IgD-negative memory B cell (primary cell): Measurements from ENCODE around the gene PAK2. TPM values are rescaled to one million over a fixed set of nuclear protein-coding genes. Genes with fewer than 3 reads are reported as not detected.
A peak's percentile ranks its signal among the peaks of the same experiment; 100 is the strongest.
"Not testable (repeated sequence)": the region's sequence is repeated elsewhere in the genome, so short reads cannot be mapped to it uniquely, and the experiment has no call there.

Source experiments
- H3K27ac Mint-ChIP-seq, 3 donors: one replicate each; pipeline ENCODE4 v1.8.0; 2020 to 2022; ENCODE audit warnings: mild to moderate bottlenecking in 3 of 3, mixed read lengths in 3 of 3, moderate library complexity in 1 of 3
- H3K27me3 Mint-ChIP-seq: one replicate; pipeline ENCODE4 v1.8.0; 2021; ENCODE audit warnings: mixed read lengths
- H3K36me3 Mint-ChIP-seq: one replicate; pipeline ENCODE4 v1.8.0; 2020; ENCODE audit warnings: mild to moderate bottlenecking, mixed read lengths
- H3K4me1 Mint-ChIP-seq, 3 donors: one replicate each; pipeline ENCODE4 v1.8.0; 2020 to 2022; ENCODE audit warnings: mixed read lengths in 3 of 3, mild to moderate bottlenecking in 1 of 3
- H3K4me3 Mint-ChIP-seq, 4 donors: one replicate each; pipeline ENCODE4 v1.8.0; 2020 to 2022; ENCODE audit warnings: mild to moderate bottlenecking in 4 of 4, mixed read lengths in 4 of 4, moderate library complexity in 3 of 4
- H3K9me3 Mint-ChIP-seq, 3 donors: one replicate each; pipeline ENCODE4 v1.8.0; 2020 to 2021; ENCODE audit warnings: mixed read lengths in 3 of 3, mild to moderate bottlenecking in 1 of 3
- polyA plus RNA-seq: library from polyadenylated mRNA; unstranded; fragments of 300-500 nt; fragmentation: Illumina TruSeq; gene quantifications from one replicate; pipeline ENCODE4 v1.2.3, GENCODE V29; 2021

The PAK2 gene
- polyA plus RNA-seq, 1 donor from 2014 or later = 35.0 TPM

- no peaks in the 10 kb centered on the region for H3K36me3 Mint-ChIP-seq
- no peak overlapping the region for H3K4me3 Mint-ChIP-seq
Observed at GRCh38 chr3:196837819-196838420, 98.3 kb downstream of the PAK2 start.

GRCh38 chr3:196839351-196839750, 99.7 kb downstream of the PAK2 start:
- not testable (repeated sequence) for H3K27me3 Mint-ChIP-seq, H3K9me3 Mint-ChIP-seq, H3K4me3 Mint-ChIP-seq, H3K36me3 Mint-ChIP-seq, H3K4me1 Mint-ChIP-seq, H3K27ac Mint-ChIP-seq

More at GRCh38 chr3:196837819-196838420, 98.3 kb downstream of the PAK2 start:
- Mint-ChIP-seq H3K27me3 (no peaks in the 10 kb centered on the region), H3K4me1 (no peaks in the 10 kb centered on the region), H3K9me3 (no peaks in the 10 kb centered on the region), H3K27ac (no peak overlapping the region)

- Mint-ChIP-seq H3K9me3 (no peaks in the 10 kb centered on the region), H3K27ac (no peak overlapping the region), H3K36me3 (no peaks in the 10 kb centered on the region), H3K4me1 (no peaks in the 10 kb centered on the region), H3K27me3 (no peaks in the 10 kb centered on the region), H3K4me3 (no peak overlapping the region)
Observed at GRCh38 chr3:196842567-196843434, 103.1 kb downstream of the PAK2 start.

GRCh38 chr3:196843435-196844110, 103.9 kb downstream of the PAK2 start:
- Mint-ChIP-seq H3K4me3 (no peak overlapping the region), H3K4me1 (no peaks in the 10 kb centered on the region), H3K27me3 (no peaks in the 10 kb centered on the region), H3K9me3 (no peaks in the 10 kb centered on the region), H3K36me3 (no peaks in the 10 kb centered on the region), H3K27ac (no peak overlapping the region)

GRCh38 chr3:196844235-196845219, 104.9 kb downstream of the PAK2 start:
- H3K9me3 Mint-ChIP-seq, H3K27ac Mint-ChIP-seq, H3K4me1 Mint-ChIP-seq, H3K27me3 Mint-ChIP-seq, H3K36me3 Mint-ChIP-seq, H3K4me3 Mint-ChIP-seq: not testable (repeated sequence)

- H3K4me3 Mint-ChIP-seq, H3K4me1 Mint-ChIP-seq, H3K9me3 Mint-ChIP-seq, H3K36me3 Mint-ChIP-seq, H3K27me3 Mint-ChIP-seq, H3K27ac Mint-ChIP-seq: not testable (repeated sequence)
Observed at GRCh38 chr3:196848375-196848774, 108.7 kb downstream of the PAK2 start.

- Mint-ChIP-seq H3K4me3 (no peak overlapping the region), H3K4me1 (no peaks in the 10 kb centered on the region), H3K9me3 (no peaks in the 10 kb centered on the region), H3K36me3 (no peaks in the 10 kb centered on the region), H3K27ac (no peak overlapping the region), H3K27me3 (peaks cover 5% of the 10 kb centered on the region)
Observed at GRCh38 chr3:196849180-196849741, 109.6 kb downstream of the PAK2 start.

- H3K27ac Mint-ChIP-seq, H3K27me3 Mint-ChIP-seq, H3K36me3 Mint-ChIP-seq, H3K4me3 Mint-ChIP-seq, H3K9me3 Mint-ChIP-seq, H3K4me1 Mint-ChIP-seq: not testable (repeated sequence)
Observed at GRCh38 chr3:196863000-196863399, 123.3 kb downstream of the PAK2 start.

GRCh38 chr3:196867155-196867506, 127.5 kb downstream of the PAK2 start:
- Mint-ChIP-seq H3K27me3 (no peaks in the 10 kb centered on the region), H3K27ac (peak overlapping the region; percentile 86 to 96 (median 93)), H3K36me3 (no peaks in the 10 kb centered on the region), H3K9me3 (no peaks in the 10 kb centered on the region), H3K4me3 (peak overlapping the region; percentile 85 to 96 (median 92)), H3K4me1 (peaks cover 14 to 18% (median 18%) of the 10 kb centered on the region in 3 donors)

GRCh38 chr3:196867507-196868296, 128.0 kb downstream of the PAK2 start, which contains the start of gene SENP5:
SENP5 (plus strand) TSS chr3:196867920; CDS start chr3:196885182, 17,262 bp downstream.
- peaks cover 15 to 21% (median 18%) of the 10 kb centered on the region in 3 donors for H3K4me1 Mint-ChIP-seq
- H3K4me3 Mint-ChIP-seq = peak within 1 kb of the TSS; percentile 93 to 98 (median 97)
- peak within 1 kb of the TSS; percentile 93 to 96 (median 95) for H3K27ac Mint-ChIP-seq
- no peaks in the 10 kb centered on the region for H3K9me3 Mint-ChIP-seq
- no peaks in the 10 kb centered on the region for H3K27me3 Mint-ChIP-seq
- no peaks in the 10 kb centered on the region for H3K36me3 Mint-ChIP-seq

GRCh38 chr3:196868297-196868661, 128.6 kb downstream of the PAK2 start:
- no peaks in the 10 kb centered on the region for H3K36me3 Mint-ChIP-seq
- H3K4me3 Mint-ChIP-seq = peak overlapping the region; percentile 93 to 98 (median 96)
- no peaks in the 10 kb centered on the region for H3K27me3 Mint-ChIP-seq
- H3K4me1 Mint-ChIP-seq = peaks cover 15 to 23% (median 18%) of the 10 kb centered on the region in 3 donors
- no peaks in the 10 kb centered on the region for H3K9me3 Mint-ChIP-seq
- peak overlapping the region; percentile 86 to 95 (median 93) for H3K27ac Mint-ChIP-seq

GRCh38 chr3:196872316-196872715, 132.7 kb downstream of the PAK2 start:
- Mint-ChIP-seq H3K27ac (no peak overlapping the region), H3K4me1 (peaks cover 16 to 31% (median 20%) of the 10 kb centered on the region in 3 donors), H3K36me3 (peaks cover 3% of the 10 kb centered on the region), H3K9me3 (no peaks in the 10 kb centered on the region), H3K4me3 (peak overlapping the region in 1 of 4 donors; percentile 74), H3K27me3 (no peaks in the 10 kb centered on the region)

GRCh38 chr3:196874511-196875094, 134.9 kb downstream of the PAK2 start:
- H3K9me3 Mint-ChIP-seq, H3K27me3 Mint-ChIP-seq, H3K36me3 Mint-ChIP-seq, H3K4me3 Mint-ChIP-seq: not testable (repeated sequence)
- Mint-ChIP-seq H3K4me1 (peaks cover 16 to 33% (median 28%) of the 10 kb centered on the region in 3 donors), H3K27ac (peak overlapping the region in 1 of 3 donors; percentile 59)
